ENCODE data around the gene KRT32.

KRT32 gene

DNA sequence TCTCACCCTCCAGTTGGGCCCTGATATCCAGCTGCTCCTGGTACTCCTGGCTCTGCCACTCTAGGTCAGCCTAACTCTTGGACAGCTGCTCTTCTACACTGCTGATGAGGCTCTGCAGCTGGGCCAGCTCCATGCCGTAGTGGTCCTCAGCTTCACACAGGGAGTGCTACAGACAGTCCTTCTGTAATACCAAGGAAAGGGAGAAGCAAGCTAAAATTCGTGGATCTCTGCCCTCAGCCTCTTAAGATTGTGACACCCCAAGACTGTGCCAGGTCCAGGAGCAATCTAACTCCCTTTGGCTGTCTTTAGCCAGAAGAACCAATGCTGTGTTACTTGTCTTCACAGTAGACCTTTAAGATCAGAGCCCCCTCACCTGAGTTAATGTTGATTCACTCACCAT is 18.7 kb downstream of the KRT32 start:
- TF ChIP-seq SIN3A (IDR thresholded peaks at IDR 0.05; ENCODE audit: borderline replicate concordance, insufficient read depth, low read length) (no peak), FOXP2 (optimal IDR thresholded peaks at IDR 0.05; ENCODE audit: borderline replicate concordance, extremely low read depth, extremely low read length, insufficient read depth) (no peak), POLR2AphosphoS5 (IDR thresholded peaks at IDR 0.05; ENCODE audit: low read depth, low read length) (no peak), TAF1 (IDR thresholded peaks at IDR 0.05; ENCODE audit: borderline replicate concordance, insufficient read depth, low read length) (no peak)
- TF ChIP-seq, protein P1, sequence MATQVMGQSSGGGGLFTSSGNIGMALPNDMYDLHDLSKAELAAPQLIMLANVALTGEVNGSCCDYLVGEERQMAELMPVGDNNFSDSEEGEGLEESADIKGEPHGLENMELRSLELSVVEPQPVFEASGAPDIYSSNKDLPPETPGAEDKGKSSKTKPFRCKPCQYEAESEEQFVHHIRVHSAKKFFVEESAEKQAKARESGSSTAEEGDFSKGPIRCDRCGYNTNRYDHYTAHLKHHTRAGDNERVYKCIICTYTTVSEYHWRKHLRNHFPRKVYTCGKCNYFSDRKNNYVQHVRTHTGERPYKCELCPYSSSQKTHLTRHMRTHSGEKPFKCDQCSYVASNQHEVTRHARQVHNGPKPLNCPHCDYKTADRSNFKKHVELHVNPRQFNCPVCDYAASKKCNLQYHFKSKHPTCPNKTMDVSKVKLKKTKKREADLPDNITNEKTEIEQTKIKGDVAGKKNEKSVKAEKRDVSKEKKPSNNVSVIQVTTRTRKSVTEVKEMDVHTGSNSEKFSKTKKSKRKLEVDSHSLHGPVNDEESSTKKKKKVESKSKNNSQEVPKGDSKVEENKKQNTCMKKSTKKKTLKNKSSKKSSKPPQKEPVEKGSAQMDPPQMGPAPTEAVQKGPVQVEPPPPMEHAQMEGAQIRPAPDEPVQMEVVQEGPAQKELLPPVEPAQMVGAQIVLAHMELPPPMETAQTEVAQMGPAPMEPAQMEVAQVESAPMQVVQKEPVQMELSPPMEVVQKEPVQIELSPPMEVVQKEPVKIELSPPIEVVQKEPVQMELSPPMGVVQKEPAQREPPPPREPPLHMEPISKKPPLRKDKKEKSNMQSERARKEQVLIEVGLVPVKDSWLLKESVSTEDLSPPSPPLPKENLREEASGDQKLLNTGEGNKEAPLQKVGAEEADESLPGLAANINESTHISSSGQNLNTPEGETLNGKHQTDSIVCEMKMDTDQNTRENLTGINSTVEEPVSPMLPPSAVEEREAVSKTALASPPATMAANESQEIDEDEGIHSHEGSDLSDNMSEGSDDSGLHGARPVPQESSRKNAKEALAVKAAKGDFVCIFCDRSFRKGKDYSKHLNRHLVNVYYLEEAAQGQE (IDR thresholded peaks at IDR 0.05; ENCODE audit: insufficient read depth in 1 of 2, low read depth in 2 of 2, low read length in 2 of 2): no peak

DNA sequence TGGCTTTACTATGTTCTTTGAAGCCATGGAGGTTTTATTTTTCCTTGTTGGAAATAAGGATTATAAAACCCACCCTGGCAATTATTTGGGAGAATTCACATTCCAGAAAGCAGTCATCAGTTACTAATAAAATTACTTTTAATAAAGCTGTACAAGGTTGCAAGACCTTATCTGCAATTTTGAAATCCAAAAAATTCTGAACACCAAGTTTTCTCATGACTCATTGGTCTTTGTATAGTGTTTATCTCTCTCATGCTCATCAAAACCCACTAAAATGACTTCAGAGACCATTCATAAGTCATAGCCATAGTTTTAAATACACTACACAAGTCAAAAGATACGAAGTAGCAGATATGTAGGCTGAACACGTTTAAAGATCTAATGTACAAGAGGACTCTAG is 20.4 kb downstream of the KRT32 start:
- TF ChIP-seq POLR2AphosphoS5 (IDR thresholded peaks at IDR 0.05; ENCODE audit: low read depth, low read length) (no peak), FOXP2 (optimal IDR thresholded peaks at IDR 0.05; ENCODE audit: borderline replicate concordance, extremely low read depth, extremely low read length, insufficient read depth) (no peak), TAF1 (IDR thresholded peaks at IDR 0.05; ENCODE audit: borderline replicate concordance, insufficient read depth, low read length) (no peak), SIN3A (IDR thresholded peaks at IDR 0.05; ENCODE audit: borderline replicate concordance, insufficient read depth, low read length) (no peak)
- TF ChIP-seq, protein P1 (IDR thresholded peaks at IDR 0.05; ENCODE audit: insufficient read depth in 1 of 2, low read depth in 2 of 2, low read length in 2 of 2): no peak

DNA sequence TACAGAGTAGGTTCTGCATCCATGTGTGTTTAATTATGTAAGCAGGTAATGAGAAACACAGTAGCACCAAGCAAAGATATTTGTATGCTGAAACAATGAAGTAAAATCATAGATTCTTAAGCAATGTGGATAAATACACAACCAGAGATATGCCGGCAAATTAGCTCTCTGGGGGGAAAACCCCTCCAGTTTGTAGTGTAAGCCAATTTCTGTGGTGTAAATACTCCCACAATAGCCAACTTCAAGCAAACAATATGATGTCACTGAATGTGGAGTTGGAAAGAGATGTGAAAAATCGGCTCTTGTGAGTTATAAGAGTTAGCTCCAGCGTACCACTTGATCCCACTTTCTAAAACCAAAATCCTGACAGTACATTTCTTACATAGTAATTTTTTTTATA is 22.5 kb downstream of the KRT32 start:
- no peak for TF ChIP-seq SIN3A (IDR thresholded peaks at IDR 0.05; ENCODE audit: borderline replicate concordance, insufficient read depth, low read length)
- TF ChIP-seq, protein P1 (IDR thresholded peaks at IDR 0.05; ENCODE audit: insufficient read depth in 1 of 2, low read depth in 2 of 2, low read length in 2 of 2): no peak
- TF ChIP-seq TAF1 (IDR thresholded peaks at IDR 0.05; ENCODE audit: borderline replicate concordance, insufficient read depth, low read length): no peak
- TF ChIP-seq POLR2AphosphoS5 (IDR thresholded peaks at IDR 0.05; ENCODE audit: low read depth, low read length): no peak
- TF ChIP-seq FOXP2 (optimal IDR thresholded peaks at IDR 0.05; ENCODE audit: borderline replicate concordance, extremely low read depth, extremely low read length, insufficient read depth): no peak

DNA sequence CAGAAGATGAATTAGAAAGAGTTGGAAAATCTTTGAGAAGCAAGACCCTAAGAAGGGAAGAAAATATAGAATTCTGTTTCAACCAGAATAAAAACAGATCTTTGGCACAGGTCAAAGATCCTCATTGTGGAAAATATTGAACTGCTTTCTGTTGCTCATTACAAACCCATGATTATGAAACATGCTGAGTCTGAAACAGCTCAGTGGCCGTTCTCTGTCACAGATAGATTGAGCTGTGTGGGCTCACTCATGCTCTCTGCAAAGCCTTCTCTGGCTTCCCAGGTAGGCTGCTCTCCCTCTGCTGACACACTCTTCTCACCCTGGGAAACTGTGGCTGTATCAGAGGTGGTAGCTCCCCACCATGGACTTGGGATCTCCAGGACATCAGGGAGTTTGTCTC is 23.0 kb downstream of the KRT32 start:
- TF ChIP-seq POLR2AphosphoS5 (IDR thresholded peaks at IDR 0.05; ENCODE audit: low read depth, low read length) (no peak), FOXP2 (optimal IDR thresholded peaks at IDR 0.05; ENCODE audit: borderline replicate concordance, extremely low read depth, extremely low read length, insufficient read depth) (no peak), TAF1 (IDR thresholded peaks at IDR 0.05; ENCODE audit: borderline replicate concordance, insufficient read depth, low read length) (no peak), SIN3A (IDR thresholded peaks at IDR 0.05; ENCODE audit: borderline replicate concordance, insufficient read depth, low read length) (no peak)
- TF ChIP-seq, protein P1 (IDR thresholded peaks at IDR 0.05; ENCODE audit: insufficient read depth in 1 of 2, low read depth in 2 of 2, low read length in 2 of 2): no peak

DNA sequence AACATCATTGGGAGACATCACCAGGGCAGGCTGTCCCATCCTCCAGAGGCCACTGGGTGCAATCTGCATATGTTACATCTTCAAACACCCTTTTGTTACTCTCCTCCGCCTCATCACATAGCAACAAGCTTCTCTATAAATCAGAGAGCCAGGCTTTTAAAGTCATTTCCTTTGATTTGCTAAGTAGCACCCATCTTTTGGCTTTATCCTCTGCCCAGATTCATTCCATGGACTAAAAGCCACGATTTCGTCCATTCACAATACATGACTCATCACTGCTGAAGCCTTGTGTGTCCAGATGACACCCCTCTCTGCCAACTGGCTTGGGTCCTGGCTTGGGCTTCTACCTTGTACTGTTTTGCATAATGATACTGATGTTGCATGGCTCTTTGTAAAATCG is 24.4 kb downstream of the KRT32 start:
- TF ChIP-seq FOXP2 (optimal IDR thresholded peaks at IDR 0.05; ENCODE audit: borderline replicate concordance, extremely low read depth, extremely low read length, insufficient read depth) (no peak), TAF1 (IDR thresholded peaks at IDR 0.05; ENCODE audit: borderline replicate concordance, insufficient read depth, low read length) (no peak), POLR2AphosphoS5 (IDR thresholded peaks at IDR 0.05; ENCODE audit: low read depth, low read length) (no peak), SIN3A (IDR thresholded peaks at IDR 0.05; ENCODE audit: borderline replicate concordance, insufficient read depth, low read length) (no peak)
- TF ChIP-seq, protein P1 (IDR thresholded peaks at IDR 0.05; ENCODE audit: insufficient read depth in 1 of 2, low read depth in 2 of 2, low read length in 2 of 2): no peak
